Large intestine (tissue), 3 donors: ENCODE results near the gene FAM161B. TPM values are rescaled to one million over a fixed set of nuclear protein-coding genes. Genes with fewer than 3 reads are reported as not detected.
"Not testable (repeated sequence)": the region's sequence is repeated elsewhere in the genome, so short reads cannot be mapped to it uniquely, and the experiment has no call there.

ENCODE experiments used
- DNase-seq, 2 donors: peaks; one replicate each; pipeline versions ENCODE4 v3.0.0 to v3.0.0-alpha.2; 2013
- H3K27ac ChIP-seq: one replicate; pipeline ENCODE4 v1.5.1; 2013; ENCODE audit warnings: low read length
- H3K27me3 ChIP-seq: 2 replicates; pipeline ENCODE4 v1.6.1; 2013; ENCODE audit warnings: low read length; ENCODE audit not compliant: control insufficient read depth, insufficient read depth
- H3K36me3 ChIP-seq: 2 replicates; pipeline ENCODE4 v1.6.1; 2013; ENCODE audit warnings: low read length; ENCODE audit not compliant: control insufficient read depth, insufficient read depth
- H3K4me1 ChIP-seq: one replicate; pipeline ENCODE4 v1.6.1; 2013; ENCODE audit warnings: low read length; ENCODE audit not compliant: control insufficient read depth, insufficient read depth
- H3K4me3 ChIP-seq: one replicate; pipeline ENCODE4 v1.5.1; 2013; ENCODE audit warnings: low read length
- H3K9me3 ChIP-seq: one replicate; pipeline ENCODE4 v1.6.1; 2013; ENCODE audit warnings: mild to moderate bottlenecking, low read depth, low read length, moderate library complexity; ENCODE audit not compliant: control insufficient read depth
- WGBS: methylation state at CpG from one replicate; pipeline ENCODE4 v1.1.5; 2013; ENCODE audit warnings: low lambda C conversion rate; ENCODE audit not compliant: insufficient coverage; 5-methylcytosine and 5-hydroxymethylcytosine counted together
- polyA plus RNA-seq: library from polyadenylated mRNA; unstranded; fragments of 120-200 nt; gene quantifications from one replicate; pipeline ENCODE4 v1.2.1, GENCODE V29; 2013

Gene FAM161B
- polyA plus RNA-seq, 1 donor: 4.9 TPM

GRCh38 chr14:73909681-73910080, 40.2 kb downstream of the FAM161B start:
- DNase-seq: no peak
- Histone ChIP-seq H3K4me3 (no peak overlapping the region), H3K27ac (no peak overlapping the region), H3K4me1 (no peaks in the 10 kb centered on the region), H3K36me3 (peaks cover 66% of the 10 kb centered on the region), H3K9me3 (no peaks in the 10 kb centered on the region), H3K27me3 (no peaks in the 10 kb centered on the region)
- no CpG with 5 or more reads among the region's 1 CpG for WGBS

GRCh38 chr14:73903028-73903427, 46.9 kb downstream of the FAM161B start:
- WGBS: 80% methylated on average over 1 of the region's 3 CpGs
- no peak overlapping the region for H3K27ac ChIP-seq
- DNase-seq: no peak
- H3K9me3 ChIP-seq: no peaks in the 10 kb centered on the region
- no peaks in the 10 kb centered on the region for H3K4me1 ChIP-seq
- no peak overlapping the region for H3K4me3 ChIP-seq
- peaks cover 62% of the 10 kb centered on the region for H3K36me3 ChIP-seq
- no peaks in the 10 kb centered on the region for H3K27me3 ChIP-seq

- Histone ChIP-seq H3K36me3 (peaks cover 59% of the 10 kb centered on the region), H3K27ac (no peak overlapping the region)
- no CpG with 5 or more reads among the region's 1 CpG for WGBS
These were observed 53.4 kb downstream of the FAM161B start for GRCh38 chr14:73896521-73896920.

GRCh38 chr14:73895939-73896338, 54.0 kb downstream of the FAM161B start:
- no peak for DNase-seq

More at GRCh38 chr14:73896521-73896920, 53.4 kb downstream of the FAM161B start:
- Histone ChIP-seq H3K4me3 (no peak overlapping the region), H3K27me3 (no peaks in the 10 kb centered on the region), H3K4me1 (no peaks in the 10 kb centered on the region), H3K9me3 (no peaks in the 10 kb centered on the region)
- no peak for DNase-seq

GRCh38 chr14:73894180-73894687, 55.7 kb downstream of the FAM161B start:
- H3K4me1 ChIP-seq, H3K27ac ChIP-seq, H3K9me3 ChIP-seq, DNase-seq, H3K4me3 ChIP-seq, H3K27me3 ChIP-seq: not testable (repeated sequence)
- H3K36me3 ChIP-seq: peaks cover 45% of the 10 kb centered on the region
- no CpG with 5 or more reads among the region's 6 CpGs for WGBS

More at GRCh38 chr14:73895939-73896338, 54.0 kb downstream of the FAM161B start:
- no CpG with 5 or more reads among the region's 1 CpG for WGBS
- H3K9me3 ChIP-seq: no peaks in the 10 kb centered on the region
- no peaks in the 10 kb centered on the region for H3K27me3 ChIP-seq
- no peaks in the 10 kb centered on the region for H3K4me1 ChIP-seq
- no peak overlapping the region for H3K4me3 ChIP-seq
- no peak overlapping the region for H3K27ac ChIP-seq
- peaks cover 56% of the 10 kb centered on the region for H3K36me3 ChIP-seq

GRCh38 chr14:73889376-73889775, 60.5 kb downstream of the FAM161B start:
- H3K4me3 ChIP-seq: no peak overlapping the region
- 75% methylated on average over 2 of the region's 5 CpGs for WGBS
- peaks cover 9% of the 10 kb centered on the region for H3K36me3 ChIP-seq
- DNase-seq: no peak
- H3K9me3 ChIP-seq: no peaks in the 10 kb centered on the region
- H3K4me1 ChIP-seq: peaks cover 9% of the 10 kb centered on the region
- no peak overlapping the region for H3K27ac ChIP-seq
- H3K27me3 ChIP-seq: no peaks in the 10 kb centered on the region

GRCh38 chr14:73888971-73889370, 60.9 kb downstream of the FAM161B start:
- no peak overlapping the region for H3K4me3 ChIP-seq
- WGBS: no CpG with 5 or more reads among the region's 2 CpGs
- no peak overlapping the region for H3K27ac ChIP-seq
- H3K27me3 ChIP-seq: no peaks in the 10 kb centered on the region
- H3K4me1 ChIP-seq: peaks cover 9% of the 10 kb centered on the region
- H3K9me3 ChIP-seq: no peaks in the 10 kb centered on the region
- H3K36me3 ChIP-seq: peaks cover 5% of the 10 kb centered on the region
- no peak for DNase-seq

GRCh38 chr14:73888460-73888725, 61.5 kb downstream of the FAM161B start:
- Histone ChIP-seq H3K36me3 (no peaks in the 10 kb centered on the region), H3K4me1 (peaks cover 9% of the 10 kb centered on the region), H3K27me3 (no peaks in the 10 kb centered on the region), H3K9me3 (no peaks in the 10 kb centered on the region), H3K4me3 (no peak overlapping the region), H3K27ac (no peak overlapping the region)
- DNase-seq: no peak
- WGBS: 75% methylated on average over 2 of the region's 3 CpGs

- Histone ChIP-seq H3K4me1 (peaks cover 9% of the 10 kb centered on the region), H3K27ac (no peak overlapping the region)
- no peak for DNase-seq
These were observed 62.0 kb downstream of the FAM161B start for GRCh38 chr14:73887694-73888459.

GRCh38 chr14:73887318-73887616, 62.6 kb downstream of the FAM161B start:
- H3K4me1 ChIP-seq: peaks cover 9% of the 10 kb centered on the region
- DNase-seq: peak in 1 of 2 donors; percentile 18
- no peaks in the 10 kb centered on the region for H3K27me3 ChIP-seq
- WGBS: no CpG with 5 or more reads among the region's 7 CpGs
- H3K4me3 ChIP-seq: peak overlapping the region; percentile 93
- H3K27ac ChIP-seq: peak overlapping the region; percentile 90
- H3K9me3 ChIP-seq: no peaks in the 10 kb centered on the region
- no peaks in the 10 kb centered on the region for H3K36me3 ChIP-seq

More at GRCh38 chr14:73887694-73888459, 62.0 kb downstream of the FAM161B start:
- H3K36me3 ChIP-seq: no peaks in the 10 kb centered on the region
- no peaks in the 10 kb centered on the region for H3K27me3 ChIP-seq
- WGBS: 24% methylated on average over 6 of the region's 7 CpGs
- no peaks in the 10 kb centered on the region for H3K9me3 ChIP-seq
- peak overlapping the region; percentile 93 for H3K4me3 ChIP-seq
